Activated naive CD4-positive, alpha-beta T cell treated with anti-CD3 and anti-CD28 coated beads, Interleukin-2, amount 10 ng/mL, durations not matched to agents 7 days and 5 days (primary cell): Measurements from ENCODE around the gene HRK.

Source experiments
- CTCF ChIA-PET: fragments of 350-600 bp; sonication (Branson Sonifier 250); formaldehyde crosslinking; loops from one replicate; lab custom pipeline; 2021; ENCODE audit warnings: antibody characterized with exemption; lab: Charles Lee
- DNase-seq: peaks from one replicate; pipeline ENCODE4 v3.0.0-alpha.2; 2020
- H3K27ac Mint-ChIP-seq: one replicate; pipeline ENCODE4 v1.8.0; 2021; ENCODE audit warnings: mild to moderate bottlenecking, moderate library complexity, mixed read lengths
- H3K27me3 Mint-ChIP-seq: one replicate; pipeline ENCODE4 v1.8.0; 2021; ENCODE audit warnings: mild to moderate bottlenecking, mixed read lengths
- H3K36me3 Mint-ChIP-seq: one replicate; pipeline ENCODE4 v1.8.0; 2021; ENCODE audit warnings: mixed read lengths
- H3K4me1 Mint-ChIP-seq: one replicate; pipeline ENCODE4 v1.8.0; 2021; ENCODE audit warnings: mixed read lengths
- H3K4me3 Mint-ChIP-seq: one replicate; pipeline ENCODE4 v1.8.0; 2021; ENCODE audit warnings: mild to moderate bottlenecking, moderate library complexity, mixed read lengths
- H3K9me3 Mint-ChIP-seq: one replicate; pipeline ENCODE4 v1.8.0; 2021; ENCODE audit warnings: mixed read lengths

The HRK gene

DNA sequence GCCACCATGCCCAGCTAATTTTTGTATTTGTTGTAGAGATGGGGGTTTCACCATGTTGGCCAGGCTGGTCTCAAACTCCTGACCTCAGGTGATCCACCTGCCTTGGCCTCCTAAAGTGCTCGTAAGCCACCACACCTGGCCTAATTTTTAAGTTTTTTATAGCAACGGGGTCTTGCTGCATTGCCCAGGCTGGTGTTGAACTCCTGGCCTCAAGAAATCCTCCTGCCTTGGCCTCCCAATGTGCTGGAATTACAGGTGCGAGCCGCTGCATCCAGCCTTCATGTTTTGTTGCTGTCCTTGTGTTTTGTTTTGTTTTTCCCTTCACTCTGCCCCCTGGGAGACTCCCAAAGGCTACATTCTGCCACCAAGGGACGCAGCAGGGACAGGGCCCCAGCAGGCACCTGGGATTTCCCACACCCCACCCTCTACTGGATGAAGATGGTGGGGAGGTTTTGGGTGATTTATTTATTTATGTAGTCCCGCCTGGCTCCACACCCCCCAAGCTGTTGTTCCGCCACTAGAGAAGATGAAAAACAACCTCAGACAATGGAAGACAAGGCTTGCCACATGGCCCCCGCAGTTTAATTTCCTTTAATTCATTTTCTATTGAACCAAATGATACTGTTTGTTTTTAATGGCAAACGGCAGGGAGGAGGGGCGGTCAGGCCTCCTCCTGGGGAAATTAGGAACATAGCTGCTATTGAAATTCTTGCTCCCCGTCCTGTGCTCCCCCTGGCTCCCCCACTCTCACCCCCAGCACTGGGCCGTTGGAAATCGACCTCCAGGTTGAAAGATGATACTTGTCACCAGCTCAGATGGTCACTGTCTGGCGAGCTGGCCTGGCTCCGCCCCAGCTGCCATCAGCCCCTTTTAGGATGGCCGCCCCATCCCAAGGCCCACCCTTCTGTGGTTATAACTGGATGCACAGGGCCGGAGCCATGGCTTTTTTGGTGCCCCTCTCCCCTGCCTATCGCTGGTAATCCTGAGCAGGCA, 72.8 kb downstream of the HRK start:
- no peak overlapping the region for H3K4me3 Mint-ChIP-seq

DNA sequence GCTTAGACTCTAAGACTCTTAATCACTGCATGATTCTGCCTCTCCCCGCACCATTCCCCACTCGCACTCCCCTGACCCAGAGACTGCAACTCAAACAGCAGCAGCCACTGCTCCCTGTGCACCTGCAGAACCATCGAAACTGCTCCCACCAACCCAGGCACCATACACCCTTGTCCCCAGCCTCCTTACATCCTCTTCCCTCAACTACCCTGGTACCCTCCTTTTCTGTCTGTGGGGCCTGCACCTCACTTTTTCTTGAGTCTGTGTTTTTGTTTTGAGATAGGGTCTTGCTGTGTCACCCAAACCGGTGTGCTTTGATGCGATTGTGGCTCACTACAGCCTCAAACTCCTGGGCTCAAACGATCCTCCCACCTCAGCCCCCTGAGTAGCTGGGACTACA, 73.7 kb downstream of the HRK start:
- DNase-seq: no peak
- Mint-ChIP-seq H3K36me3 (no peaks in the 10 kb centered on the region), H3K27ac (no peak overlapping the region), H3K4me3 (no peak overlapping the region), H3K27me3 (no peaks in the 10 kb centered on the region), H3K9me3 (no peaks in the 10 kb centered on the region), H3K4me1 (peaks cover 2% of the 10 kb centered on the region)
- CTCF ChIA-PET: no interaction called here

More for the DNA sequence above, 72.8 kb downstream of the HRK start:
- H3K4me1 Mint-ChIP-seq: peaks cover 2% of the 10 kb centered on the region
- CTCF ChIA-PET: no interaction called here
- H3K9me3 Mint-ChIP-seq: no peaks in the 10 kb centered on the region
- H3K36me3 Mint-ChIP-seq: no peaks in the 10 kb centered on the region
- H3K27ac Mint-ChIP-seq: no peak overlapping the region
- DNase-seq: no peak
- no peaks in the 10 kb centered on the region for H3K27me3 Mint-ChIP-seq

DNA sequence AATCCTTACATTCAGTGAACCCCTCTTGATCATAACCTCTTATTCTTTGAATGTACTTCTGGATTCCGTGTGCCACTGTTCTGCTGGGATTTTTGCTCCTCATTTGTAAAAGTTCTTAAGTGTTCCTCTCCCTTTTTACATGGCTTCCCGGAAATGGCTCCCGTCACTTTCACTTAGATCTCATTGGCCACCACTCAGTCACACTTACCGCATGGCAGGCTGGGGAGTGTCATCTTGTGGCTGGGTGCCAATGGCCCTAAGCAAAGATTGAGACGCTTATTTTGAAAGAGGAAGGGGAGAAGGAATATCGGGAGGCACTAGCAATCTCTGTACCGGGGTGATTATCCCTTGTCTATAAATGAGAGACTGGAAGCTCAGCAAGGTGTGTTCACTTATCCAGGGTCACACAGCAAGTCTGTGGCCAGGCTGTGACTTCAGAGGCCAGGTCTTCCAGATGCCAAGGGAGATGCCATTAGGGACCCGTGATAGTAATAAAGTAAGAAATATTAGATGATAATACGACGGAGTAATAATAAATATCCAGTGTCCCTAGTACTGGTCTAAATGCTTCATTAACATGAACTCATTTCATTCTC, 74.3 kb downstream of the HRK start:
- Mint-ChIP-seq H3K27ac (no peak overlapping the region), H3K4me1 (peaks cover 2% of the 10 kb centered on the region), H3K4me3 (no peak overlapping the region), H3K36me3 (no peaks in the 10 kb centered on the region), H3K27me3 (no peaks in the 10 kb centered on the region), H3K9me3 (no peaks in the 10 kb centered on the region)
- CTCF ChIA-PET: no interaction called here
- no peak for DNase-seq
